NK-92 treated with Interleukin-12 subunit alpha and Interleukin-12 subunit beta, amount 100 ng/mL, for 24 hours (cell line): ENCODE measurements around the gene CD2.
"Not testable (repeated sequence)": the region's sequence is repeated elsewhere in the genome, so short reads cannot be mapped to it uniquely, and the experiment has no call there.

ENCODE experiments used
- DNase-seq: peaks from one replicate; lab custom pipeline; 2025; lab: John Stamatoyannopoulos, UW

The CD2 gene

DNA sequence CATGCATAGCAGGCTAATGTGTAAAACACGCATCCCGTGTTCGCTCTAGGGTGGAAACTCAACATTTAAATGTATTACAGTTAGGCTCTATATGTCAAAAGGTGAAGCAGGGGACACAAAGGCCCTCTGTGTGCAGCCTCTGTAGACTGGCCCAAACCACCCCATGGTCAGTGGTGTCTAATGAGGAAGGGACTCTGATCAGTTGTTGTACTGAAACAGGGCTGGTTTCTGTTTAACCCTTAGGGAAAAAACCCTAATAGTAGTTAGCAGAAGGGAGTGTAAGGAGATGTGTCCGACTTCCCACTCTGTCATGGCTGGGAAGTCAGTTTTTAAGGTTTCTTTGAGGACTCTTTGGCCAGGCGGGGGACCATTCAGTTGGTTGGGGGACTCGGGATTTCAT is 21.5 kb upstream of the CD2 start:
- no peak for DNase-seq

GRCh38 chr1:116733476-116734365 is 20.5 kb upstream of the CD2 start:
- DNase-seq, result no peak

- DNase-seq, result no peak
These were observed 19.0 kb upstream of the CD2 start for GRCh38 chr1:116735246-116735645.

GRCh38 chr1:116737020-116737854 is 17.0 kb upstream of the CD2 start:
- peak; percentile 27 for DNase-seq

DNA sequence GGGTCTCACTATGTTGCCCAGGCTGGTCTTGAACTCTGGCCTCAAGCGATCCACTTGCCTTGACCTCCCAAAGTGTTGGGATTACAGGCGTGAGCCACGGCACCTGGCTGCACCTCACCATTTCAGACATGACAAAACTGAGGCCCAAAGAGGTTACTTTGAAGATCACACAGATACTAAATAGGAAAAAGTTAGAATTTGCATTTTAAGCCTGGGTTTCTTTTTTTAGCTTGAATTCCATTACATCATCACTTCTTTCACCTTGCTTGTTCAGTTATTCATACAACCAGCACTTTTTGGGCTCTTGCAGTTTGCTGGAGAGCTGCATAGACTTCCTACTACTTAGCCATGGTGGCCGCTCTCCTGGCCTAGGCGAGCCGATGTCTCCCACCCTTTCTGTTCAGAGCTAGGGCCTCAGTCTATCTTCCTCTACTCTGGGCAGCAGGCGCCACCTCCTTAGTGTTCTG is 16.3 kb upstream of the CD2 start:
- DNase-seq, result no peak

DNA sequence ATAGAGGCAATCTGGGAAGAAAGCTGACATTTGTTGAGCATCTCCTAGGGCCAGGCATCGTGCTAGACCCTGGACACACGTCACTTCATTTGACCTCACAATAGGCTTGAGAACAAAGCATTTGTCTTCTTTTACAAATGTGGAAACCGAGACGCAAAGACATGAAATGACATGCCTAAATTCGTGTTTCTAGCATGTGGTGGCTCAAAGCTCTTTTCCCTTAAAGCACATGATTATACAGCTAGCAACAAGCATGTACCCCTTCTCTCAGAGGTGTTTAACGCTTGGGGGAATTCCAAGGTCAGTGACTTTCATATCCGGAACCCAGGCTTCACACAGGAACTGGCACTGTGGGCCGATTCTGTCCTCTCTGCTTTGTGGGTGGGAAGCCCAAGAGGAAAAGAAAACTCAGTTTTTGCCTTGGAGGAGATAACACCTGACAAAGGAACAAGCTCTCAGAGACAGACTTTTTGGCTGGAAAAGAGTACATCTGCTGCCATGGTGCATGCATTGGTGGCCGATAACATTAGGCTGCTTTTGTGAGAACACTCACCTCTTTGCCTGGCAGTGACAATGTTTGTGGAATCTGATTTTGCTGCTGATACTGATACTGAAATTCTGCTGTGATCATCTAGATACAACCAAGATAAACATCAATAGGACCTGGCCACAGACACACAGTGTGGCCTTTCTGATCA is 15.4 kb upstream of the CD2 start:
- DNase-seq, result no peak

DNA sequence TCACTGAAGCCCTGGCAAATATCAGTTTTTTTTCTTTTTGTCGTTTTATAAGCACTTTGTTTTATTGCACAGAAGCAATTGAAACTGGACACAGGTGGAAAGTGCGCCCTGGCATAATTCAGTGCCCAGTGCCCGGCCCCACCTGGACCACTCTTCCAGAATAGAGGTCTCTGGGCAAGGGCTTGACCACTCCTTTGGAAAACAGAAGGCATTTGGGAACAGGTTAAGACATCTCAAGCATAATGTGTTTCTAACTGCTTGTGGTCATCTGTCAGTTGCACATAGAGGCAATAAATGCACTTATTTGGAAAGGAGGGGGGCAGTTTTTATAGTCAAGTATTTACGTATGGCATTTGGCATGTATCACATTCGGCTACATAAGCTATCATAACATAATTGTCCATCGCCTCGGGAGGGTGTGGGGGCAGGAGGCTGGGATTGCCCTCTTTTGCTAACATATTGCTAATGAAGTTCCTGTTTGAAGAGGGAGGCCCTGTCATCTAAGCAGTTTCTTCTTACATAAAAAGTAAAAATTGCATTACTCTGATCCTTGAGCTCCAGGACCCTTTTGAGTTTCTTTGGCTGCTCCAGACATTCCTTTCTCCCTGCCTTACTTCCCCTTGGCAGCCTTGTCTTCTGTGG is 14.7 kb upstream of the CD2 start:
- no peak for DNase-seq

DNA sequence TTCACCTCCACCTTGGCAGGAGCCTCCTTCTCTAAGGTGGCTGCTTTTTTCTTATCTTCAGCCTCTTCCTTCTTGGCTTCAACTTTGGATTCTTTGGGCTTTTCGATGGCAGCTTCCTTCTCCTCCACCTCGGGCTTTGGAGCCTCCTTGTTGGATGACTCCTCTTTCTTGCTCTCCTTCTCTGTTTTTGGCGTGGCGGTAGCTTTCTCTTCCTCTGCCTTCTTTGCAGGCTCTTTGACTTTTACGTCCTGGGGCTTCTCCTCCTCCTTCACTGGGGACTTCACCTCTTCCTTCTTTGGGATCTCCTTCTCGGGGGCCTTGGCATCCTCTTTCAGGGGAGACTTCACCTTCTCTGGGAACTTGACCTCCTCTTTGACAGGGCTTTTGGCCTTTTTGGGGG is 13.9 kb upstream of the CD2 start:
- DNase-seq, result no peak

GRCh38 chr1:116740746-116741145 is 13.5 kb upstream of the CD2 start:
- DNase-seq, result no peak

DNA sequence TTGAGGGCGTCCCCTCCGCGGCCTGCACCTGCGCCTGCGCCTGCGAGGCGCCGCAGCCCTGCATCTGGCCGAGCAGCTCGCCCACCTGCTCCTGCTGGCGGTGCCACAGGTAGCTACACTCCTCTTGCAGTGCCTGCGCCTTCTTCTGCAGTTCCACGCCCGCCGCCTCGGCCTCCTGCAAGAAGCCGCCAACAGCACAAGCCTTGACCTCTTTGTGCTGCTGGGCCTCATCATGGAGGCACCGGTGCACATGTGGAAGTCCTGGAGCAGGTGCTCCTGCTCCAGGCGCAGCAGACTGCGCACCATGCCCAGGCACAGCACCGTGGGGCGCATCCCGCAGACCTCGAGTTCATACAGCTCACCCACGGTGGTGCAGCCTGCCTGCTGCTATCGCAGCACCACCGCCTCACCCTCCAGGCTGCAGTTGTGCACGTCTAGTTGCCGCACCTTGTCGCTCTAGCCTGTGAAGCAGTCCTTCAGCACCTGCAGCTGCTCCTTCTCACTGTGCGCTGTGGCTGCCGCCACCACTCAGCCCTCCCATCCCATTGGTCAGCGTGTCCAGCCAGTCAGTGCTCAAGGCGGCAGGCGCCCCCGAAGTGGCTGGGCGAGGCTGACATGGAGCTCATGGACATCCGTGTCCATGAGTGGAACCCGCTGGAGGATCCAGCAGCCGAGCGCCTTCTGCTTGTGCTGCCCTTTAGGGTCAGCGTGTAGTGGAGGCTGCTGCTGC is 12.2 kb upstream of the CD2 start:
- DNase-seq, result no peak

GRCh38 chr1:116743535-116743934 is 10.7 kb upstream of the CD2 start:
- DNase-seq, result no peak

DNA sequence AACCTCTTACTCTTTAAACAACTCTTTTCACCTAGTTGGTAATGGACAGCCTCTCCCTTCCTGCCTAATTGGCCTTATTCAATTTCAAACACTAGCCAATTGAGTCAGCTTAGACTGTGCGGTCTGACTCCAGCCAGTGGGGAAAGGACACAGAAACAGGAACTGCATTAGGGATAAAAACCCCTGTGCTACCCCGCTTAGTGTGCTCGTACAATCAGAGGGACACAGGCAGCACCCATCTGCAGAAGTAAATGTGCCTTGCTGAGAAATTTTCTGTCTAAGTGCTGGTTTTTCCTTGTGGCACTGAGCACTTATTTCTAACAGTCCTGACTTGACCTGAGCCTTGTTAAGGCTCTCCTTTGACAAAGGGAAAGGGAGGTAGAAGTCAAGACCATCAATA is 6.0 kb upstream of the CD2 start:
- DNase-seq, result no peak

- no peak for DNase-seq
These were observed 3.1 kb upstream of the CD2 start for GRCh38 chr1:116751146-116751545.

DNA sequence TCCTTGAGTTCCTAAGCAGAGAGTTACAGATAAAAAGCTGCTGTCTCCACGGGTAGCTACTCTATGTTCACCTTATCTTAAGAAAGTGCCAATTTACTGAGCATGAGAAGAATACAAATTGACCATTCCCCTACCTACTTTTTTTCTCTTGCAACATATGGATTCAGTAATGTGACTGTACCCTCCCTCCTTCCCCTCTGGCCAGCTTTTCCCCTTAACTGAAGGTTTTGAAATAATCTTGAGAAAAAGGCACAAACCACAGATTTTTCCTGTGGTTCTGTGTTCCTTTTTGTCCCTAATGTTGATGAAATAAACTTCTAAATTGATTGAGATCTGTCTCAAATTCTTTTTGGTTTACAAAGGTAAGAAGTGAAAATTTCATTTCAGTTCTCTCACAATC is 2.6 kb upstream of the CD2 start:
- no peak for DNase-seq

- DNase-seq, result no peak
These were observed 918 bp upstream of the CD2 start for GRCh38 chr1:116753312-116753711.

- DNase-seq, result no peak
These were observed 836 bp downstream of the CD2 start for GRCh38 chr1:116755066-116755465.

DNA sequence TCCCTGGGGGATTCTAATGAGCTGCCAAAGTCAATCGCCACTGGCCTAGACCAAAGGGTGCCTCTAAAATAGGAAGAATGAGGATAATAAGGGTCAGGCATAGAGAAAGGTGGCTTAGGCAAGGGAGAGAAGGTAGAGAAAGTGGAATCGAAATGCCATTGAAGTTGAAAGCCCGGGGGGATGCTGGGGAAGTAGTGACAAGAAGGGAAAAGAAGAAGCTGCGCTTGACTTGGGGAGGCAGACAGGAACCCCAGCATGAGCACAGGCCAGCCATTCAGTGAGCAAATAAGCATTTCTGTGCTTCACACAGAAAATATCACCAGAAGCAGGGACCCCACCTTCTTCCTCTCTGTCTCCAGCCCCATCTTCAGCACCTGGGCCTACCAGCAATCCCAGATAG is 1.5 kb downstream of the CD2 start:
- DNase-seq, result no peak

DNA sequence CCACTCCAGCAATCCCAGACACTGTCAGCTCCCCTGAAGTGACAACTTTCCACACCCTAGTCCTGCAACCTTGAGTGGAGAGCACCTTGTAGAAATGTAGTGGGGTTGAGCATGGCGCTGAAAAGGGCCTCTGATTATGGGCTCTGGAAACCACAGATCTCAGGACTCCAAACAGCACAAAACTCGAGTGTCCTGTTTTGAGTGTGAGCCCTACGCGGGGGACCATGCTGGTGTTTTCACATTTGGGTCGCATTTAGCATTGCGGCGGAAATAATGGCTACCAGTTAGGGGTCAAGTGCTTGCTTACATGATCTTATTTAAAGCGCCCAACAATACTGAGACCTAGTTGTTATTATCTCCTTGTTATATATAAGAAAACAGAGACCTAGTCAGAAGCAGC is 1.9 kb downstream of the CD2 start:
- DNase-seq, result not testable (repeated sequence)

DNA sequence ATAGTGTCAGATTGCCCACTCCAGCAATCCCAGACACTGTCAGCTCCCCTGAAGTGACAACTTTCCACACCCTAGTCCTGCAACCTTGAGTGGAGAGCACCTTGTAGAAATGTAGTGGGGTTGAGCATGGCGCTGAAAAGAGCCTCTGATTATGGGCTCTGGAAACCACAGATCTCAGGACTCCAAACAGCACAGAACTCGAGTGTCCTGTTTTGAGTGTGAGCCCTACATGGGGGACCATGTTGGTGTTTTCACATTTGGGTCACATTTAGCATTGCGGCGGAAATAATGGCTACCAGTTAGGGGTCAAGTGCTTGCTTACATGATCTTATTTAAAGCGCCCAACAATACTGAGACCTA is 4.2 kb downstream of the CD2 start:
- not testable (repeated sequence) for DNase-seq

GRCh38 chr1:116759636-116760035 is 5.4 kb downstream of the CD2 start:
- no peak for DNase-seq

- no peak for DNase-seq
These were observed 6.3 kb downstream of the CD2 start for GRCh38 chr1:116760487-116760886.
